ENCODE results near the gene METTL26. TPM values are rescaled to one million over a fixed set of nuclear protein-coding genes. Genes with fewer than 3 reads are reported as not detected.

Gene METTL26
- total and polyA plus RNA-seq, 2 of the 4 experiments (the other 2 are of a cell fraction) = 46.8 to 128 TPM

- Histone ChIP-seq H2BK20ac (ENCODE audit: low read depth, low read length) (no peak overlapping the region), H3K14ac (replicated peaks; ENCODE audit: low read depth, low read length) (no peak overlapping the region), H2AFZ (replicated peaks; ENCODE audit: low read length, poor library complexity) (no peak overlapping the region), H3K9me1 (ENCODE audit: insufficient read depth, low read length) (peaks cover 3% of the 10 kb centered on the region; the same call in 1 of the 2 replicates), H3K56ac (ENCODE audit: extremely low read depth, insufficient read depth, low read length) (no peak overlapping the region), H2BK5ac (ENCODE audit: low read depth, low read length, poor library complexity, severe bottlenecking) (no peak overlapping the region), H3K27me3 (ENCODE audit: control insufficient read depth, insufficient read depth, low read length) (no peaks in the 10 kb centered on the region), H3K9me3 (ENCODE audit: control insufficient read depth, insufficient read depth, low read length) (no peaks in the 10 kb centered on the region; the same call in 1 of the 2 replicates), H3K23ac (ENCODE audit: low read depth, low read length) (no peak overlapping the region), H3K4ac (ENCODE audit: low read depth, low read length) (no peak overlapping the region), H3K27ac (ENCODE audit: insufficient read depth, low read length) (no peak overlapping the region), H4K20me1 (ENCODE audit: insufficient read depth, low read length) (peaks cover 17% of the 10 kb centered on the region), H4K8ac (ENCODE audit: low read depth in 2 of 2, low read length in 2 of 2) (no peak overlapping the region), H4K5ac (ENCODE audit: low read depth, low read length) (no peak overlapping the region), H3K4me1 (ENCODE audit: control insufficient read depth, insufficient read depth, low read length) (no peaks in the 10 kb centered on the region), H3K79me1 (ENCODE audit: low read depth in 1 of 2, low read length in 2 of 2) (peaks cover 12 to 37% of the 10 kb centered on the region in 2 experiments), H3K36me3 (ENCODE audit: control insufficient read depth, insufficient read depth, low read length) (no peaks in the 10 kb centered on the region), H2AK5ac (ENCODE audit: low read depth, low read length) (no peak overlapping the region), H2BK120ac (ENCODE audit: low read depth, low read length) (no peak overlapping the region), H3K4me3 (ENCODE audit: insufficient read depth, low read depth, low read length) (no peak overlapping the region), H3K4me2 (ENCODE audit: low read depth, low read length) (no peak overlapping the region), H3K9ac (ENCODE audit: low read depth, low read length) (no peak overlapping the region), H2AK9ac (replicated peaks; ENCODE audit: low read depth, low read length, poor library complexity) (no peak overlapping the region), H4K91ac (ENCODE audit: insufficient read depth, low read depth, low read length) (no peak overlapping the region), H3K18ac (ENCODE audit: low read depth, low read length) (no peak overlapping the region), H2BK15ac (ENCODE audit: low read depth, low read length) (no peak overlapping the region)
- intact Hi-C loops (cut with micrococcal nuclease) (no loop called here), dilution Hi-C loops (cut with HindIII; ENCODE audit: low sequenced_read_pairs, unreplicated experiment) (no loop called here), in situ Hi-C loops (cut with MboI; ENCODE audit: low sequenced_read_pairs) (no loop called here)
- ChIA-PET POLR2A (ENCODE audit: unreplicated experiment) (no interaction called here), CTCF (no interaction called here)
- DNase-seq (no peak), ATAC-seq (ENCODE audit: low read depth) (no peak)
- 40% methylated on average over 1 of the region's 10 CpGs; no CpG with 5 or more reads in 1 of the 2 experiments for WGBS, 2 experiments (ENCODE audit: extremely low coverage in 2 of 2, insufficient read length in 1 of 2)
- BruUV-seq (replicated peaks) = no TSS peak
- TF ChIP-seq ELK1 (IDR thresholded peaks at IDR 0.05; ENCODE audit: borderline replicate concordance, low read depth, low read length) (no peak), RAD21 (IDR thresholded peaks at IDR 0.05; ENCODE audit: low read length) (no peak), CTCF (conservative IDR thresholded peaks at IDR 0.05; ENCODE audit: low read depth, low read length) (no peak), FOS (IDR thresholded peaks at IDR 0.05; ENCODE audit: low read depth, low read length) (no peak), USF2 (IDR thresholded peaks at IDR 0.05; ENCODE audit: low read depth, low read length) (no peak), MAFK (IDR thresholded peaks at IDR 0.05; ENCODE audit: low read depth, low read length) (no peak), RCOR1 (IDR thresholded peaks at IDR 0.05; ENCODE audit: insufficient replicate concordance, low read length) (no peak), RFX5 (IDR thresholded peaks at IDR 0.05; ENCODE audit: low read depth, low read length) (no peak), POLR2A (IDR thresholded peaks at IDR 0.05; ENCODE audit: low read depth, low read length) (no peak), SMC3 (IDR thresholded peaks at IDR 0.05; ENCODE audit: low read depth, low read length) (no peak), NFE2L2 (IDR thresholded peaks at IDR 0.05; ENCODE audit: low read depth, low read length) (no peak), BHLHE40 (IDR thresholded peaks at IDR 0.05; ENCODE audit: low read depth, low read length) (no peak)
Measured at GRCh38 chr16:608019-608418, 28.1 kb downstream of the METTL26 start.

Data from IMR-90 (cell line).